ENCODE results near the gene CAPN15. TPM values are rescaled to one million over a fixed set of nuclear protein-coding genes. Genes with fewer than 3 reads are reported as not detected.

Gene CAPN15
- total and polyA plus RNA-seq, 3 donors from 2014 or later, result 48.0 to 115 (median 108) TPM

GRCh38 chr16:500709-501108 is 26.8 kb upstream of the CAPN15 start:
- intact Hi-C loops (cut with DNase I; ENCODE audit: low total_unique reads), result no loop called here
- H3K4me1 ChIP-seq, result no peaks in the 10 kb centered on the region
- DNase-seq, result no peak
- H3K27me3 ChIP-seq, result no peaks in the 10 kb centered on the region
- no peak overlapping the region for H3K27ac ChIP-seq
- no peaks in the 10 kb centered on the region for H3K9me3 ChIP-seq
- WGBS, 2 donors, result 79 to 83% methylated on average over 11 to 12 of the region's 12 CpGs
- no peaks in the 10 kb centered on the region for H3K36me3 ChIP-seq (ENCODE audit: low read depth, missing control alignments)
- no peak overlapping the region for H3K4me3 ChIP-seq
- no peak for TF ChIP-seq CTCF (IDR thresholded peaks at IDR 0.05)

GRCh38 chr16:502179-502943 is 25.2 kb upstream of the CAPN15 start:
- Histone ChIP-seq H3K27ac (no peak overlapping the region), H3K4me3 (no peak overlapping the region), H3K4me1 (no peaks in the 10 kb centered on the region), H3K9me3 (no peaks in the 10 kb centered on the region), H3K27me3 (no peaks in the 10 kb centered on the region), H3K36me3 (ENCODE audit: low read depth, missing control alignments) (no peaks in the 10 kb centered on the region)
- WGBS, 2 donors, result 78 to 85% methylated on average over 14 to 22 of the region's 22 CpGs
- no peak for DNase-seq
- intact Hi-C loops (cut with DNase I; ENCODE audit: low total_unique reads), result no loop called here
- TF ChIP-seq CTCF (IDR thresholded peaks at IDR 0.05), result no peak
- no peak for TF ChIP-seq POLR2A (IDR thresholded peaks at IDR 0.05)

- TF ChIP-seq POLR2A (IDR thresholded peaks at IDR 0.05), result no peak
- TF ChIP-seq CTCF (IDR thresholded peaks at IDR 0.05), result no peak
- H3K27me3 ChIP-seq, result no peaks in the 10 kb centered on the region
- H3K4me1 ChIP-seq, result no peaks in the 10 kb centered on the region
- intact Hi-C loops (cut with DNase I; ENCODE audit: low total_unique reads), result no loop called here
- H3K27ac ChIP-seq, result no peak overlapping the region
- 93 to 96% methylated on average over 16 to 23 of the region's 23 CpGs for WGBS, 2 donors
- H3K4me3 ChIP-seq, result no peak overlapping the region
- DNase-seq, result no peak
- no peaks in the 10 kb centered on the region for H3K9me3 ChIP-seq
- no peaks in the 10 kb centered on the region for H3K36me3 ChIP-seq (ENCODE audit: low read depth, missing control alignments)
Measured at GRCh38 chr16:503150-504071, 24.1 kb upstream of the CAPN15 start.

GRCh38 chr16:505479-506245 is 21.9 kb upstream of the CAPN15 start:
- Histone ChIP-seq H3K27me3 (no peaks in the 10 kb centered on the region), H3K4me3 (no peak overlapping the region), H3K4me1 (no peaks in the 10 kb centered on the region), H3K9me3 (no peaks in the 10 kb centered on the region), H3K36me3 (ENCODE audit: low read depth, missing control alignments) (no peaks in the 10 kb centered on the region), H3K27ac (no peak overlapping the region)
- DNase-seq, result no peak
- intact Hi-C loops (cut with DNase I; ENCODE audit: low total_unique reads), result no loop called here
- TF ChIP-seq CTCF (IDR thresholded peaks at IDR 0.05) (no peak), POLR2A (IDR thresholded peaks at IDR 0.05) (no peak)
- WGBS, 2 donors, result 83 to 92% methylated on average over 15 to 33 of the region's 33 CpGs

All from testis (tissue), 3 donors.